ENCODE data around the gene KIAA1755.

The KIAA1755 gene

DNA sequence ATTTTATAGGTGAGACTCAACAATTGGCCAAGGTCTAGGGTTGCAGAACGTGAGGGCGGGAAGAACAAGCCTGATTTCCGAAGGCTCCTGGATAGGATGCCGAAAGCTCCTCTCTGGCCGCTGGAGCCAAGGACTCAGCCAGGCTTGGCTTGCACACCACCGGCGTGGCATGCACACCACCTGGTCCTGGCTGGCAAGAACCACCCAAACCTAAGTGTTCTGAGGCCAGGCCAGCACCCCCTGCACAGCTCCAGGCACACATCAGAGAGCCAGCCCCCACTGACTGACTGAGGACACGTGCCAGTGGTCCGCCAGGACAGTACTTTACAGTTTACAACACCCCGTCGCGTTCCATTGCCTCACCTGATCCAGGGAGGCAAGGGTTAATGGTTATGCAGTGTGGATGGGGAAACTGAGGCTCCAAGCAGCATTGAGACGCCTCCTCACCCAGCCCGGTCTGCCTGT, 95.9 kb downstream of the KIAA1755 start:
- no peak for FAIRE-seq

DNA sequence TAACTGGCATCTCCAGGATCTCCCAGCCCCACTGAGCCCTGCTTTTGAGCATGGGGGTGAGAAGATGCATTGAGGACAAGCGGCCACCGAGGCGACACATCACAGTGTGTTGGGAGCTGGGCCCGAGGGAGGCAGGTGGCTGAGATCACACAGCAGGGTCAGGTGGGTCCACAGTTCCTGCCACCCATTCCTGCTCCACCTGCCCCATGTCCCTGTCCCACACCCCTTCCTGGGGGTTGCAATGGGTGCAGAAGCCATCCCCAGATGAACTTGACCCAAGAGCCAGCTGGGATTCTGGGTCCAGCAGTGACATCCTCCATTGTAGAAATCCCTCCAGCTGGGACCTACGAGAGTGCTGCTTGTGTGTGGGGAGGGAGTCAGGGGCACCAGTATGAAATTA, 96.5 kb downstream of the KIAA1755 start:
- FAIRE-seq, result no peak

DNA sequence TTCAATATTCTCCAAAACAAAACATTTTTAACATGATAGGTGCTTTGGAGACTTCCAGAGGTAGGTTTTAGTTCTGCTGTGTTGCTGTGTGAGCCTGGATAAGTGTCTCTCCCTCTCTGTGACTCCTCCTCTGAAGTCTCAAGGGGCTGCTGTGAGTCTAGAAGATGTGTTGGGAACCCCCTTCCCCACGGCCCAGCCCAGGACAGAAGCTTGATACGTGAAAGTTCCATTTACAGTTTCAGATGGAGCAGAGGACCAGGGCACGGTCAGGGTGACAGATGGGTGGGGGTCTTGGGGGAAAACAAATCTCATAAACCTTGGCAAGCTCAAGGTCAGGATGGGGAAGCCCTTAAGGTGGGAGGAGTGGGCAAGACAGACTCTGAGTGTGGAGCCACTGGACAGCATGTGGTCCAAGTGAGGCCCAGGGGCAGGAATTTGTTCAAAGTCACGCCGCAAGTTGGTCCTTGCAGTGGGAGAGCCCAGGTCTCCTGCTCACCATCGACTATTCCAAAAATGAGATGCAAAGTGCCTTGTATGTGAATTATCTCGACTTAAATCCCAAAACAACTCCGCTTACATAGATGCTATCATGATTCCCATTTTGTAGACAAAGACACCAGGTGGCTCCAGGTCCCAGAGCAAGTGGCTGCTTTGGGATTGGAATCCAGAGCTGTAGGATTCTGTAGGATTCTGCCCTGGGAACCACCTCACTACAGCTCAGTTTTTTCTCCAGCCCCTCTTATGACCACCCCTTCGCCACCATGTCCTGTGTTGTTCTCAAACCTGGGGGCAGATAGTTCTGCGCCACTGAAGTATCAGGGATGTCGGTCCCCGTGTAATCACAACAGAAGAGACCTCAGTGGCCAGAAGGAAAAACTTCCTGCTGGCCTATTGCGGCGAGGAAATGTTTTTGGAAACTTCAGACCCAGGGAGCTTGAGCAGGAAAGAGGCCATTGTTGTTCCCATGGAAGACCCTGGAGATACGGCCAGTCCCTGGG, 97.4 kb downstream of the KIAA1755 start:
- FAIRE-seq, result no peak

DNA sequence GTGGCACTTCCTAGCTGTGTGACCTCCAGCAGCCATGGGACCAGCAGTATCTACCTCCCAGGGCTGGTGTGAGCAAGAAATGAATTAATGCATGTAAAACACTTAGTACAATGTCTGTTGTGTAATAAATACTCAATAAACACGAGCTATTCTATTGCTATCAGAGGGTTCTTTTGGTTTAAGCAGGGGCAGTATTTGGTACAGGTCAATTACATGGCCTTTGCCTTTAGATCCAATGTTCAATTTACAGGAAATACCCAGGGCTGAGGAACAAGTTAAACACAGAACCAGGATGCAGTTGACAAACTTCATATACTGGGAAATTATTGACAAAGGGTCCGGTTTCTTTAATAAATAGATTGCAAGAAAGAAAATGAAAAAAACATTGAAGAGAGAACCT, 98.4 kb downstream of the KIAA1755 start:
- no peak for FAIRE-seq

GRCh38 chr20:38161412-38161774, 99.1 kb downstream of the KIAA1755 start:
- no peak for FAIRE-seq
